ENCODE results near the gene FRS3.

DNA sequence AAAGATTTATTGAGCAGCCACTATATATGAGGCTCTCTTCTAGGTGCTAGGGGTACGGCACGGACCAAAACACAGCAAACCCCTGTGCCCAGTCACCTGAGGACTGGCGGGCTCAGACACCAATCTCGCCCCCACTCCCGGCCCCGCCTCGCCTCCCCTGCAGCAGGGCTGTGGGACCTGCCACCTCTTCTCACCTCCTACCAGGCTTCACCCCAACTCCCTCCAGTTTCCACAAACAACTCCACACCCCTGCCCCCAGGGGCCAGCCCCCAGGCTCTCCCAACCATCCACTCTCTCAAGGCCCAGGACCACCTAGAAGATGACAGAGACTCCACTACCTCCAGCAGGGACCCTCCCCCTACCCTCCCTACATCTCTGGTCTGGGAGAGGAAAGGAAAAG, 50.7 kb downstream of the FRS3 start:
- no peak for TF ChIP-seq SMAD2 (IDR thresholded peaks at IDR 0.05; ENCODE audit: low read depth, low read length)
- no peak for TF ChIP-seq ZC3H4 (CRISPR knock-in tag; IDR thresholded peaks at IDR 0.05; ENCODE audit: borderline replicate concordance)
- TF ChIP-seq CEBPB (tag; IDR thresholded peaks at IDR 0.05): no peak
- TF ChIP-seq RCOR1 (IDR thresholded peaks at IDR 0.05; ENCODE audit: borderline replicate concordance in 1 of 2, low read depth in 2 of 2, low read length in 2 of 2): no peak

Data from K562 (cell line).